ENCODE measurements around the gene SLC35A5. TPM values are rescaled to one million over a fixed set of nuclear protein-coding genes. Genes with fewer than 3 reads are reported as not detected.

The SLC35A5 gene
- total and polyA plus RNA-seq, 2 of the 8 experiments (the other 6 are each of a cell fraction or from before 2014, with no cell fraction given): 36.5 to 38.6 TPM

- H3K36me3 ChIP-seq (ENCODE audit: control insufficient read depth in 2 of 4, insufficient read depth in 4 of 4, low read length in 3 of 4): peaks cover 0 to 2% (median 0%) of the 10 kb centered on the region in 4 experiments; a peak in 2 of 8 replicates
- FAIRE-seq (no peak), DNase-seq (ENCODE audit: low read depth in 1 of 2, low spot score in 2 of 2) (no peak)
- H2AK5ac ChIP-seq (ENCODE audit: low read depth, low read length): no peak overlapping the region
- no peak overlapping the region for H3K14ac ChIP-seq (ENCODE audit: insufficient read length)
- no peak overlapping the region for H3K4me2 ChIP-seq (ENCODE audit: insufficient read depth in 1 of 2, low read depth in 2 of 2, low read length in 2 of 2)
- H2BK15ac ChIP-seq (ENCODE audit: low read length): no peak overlapping the region
- H3K18ac ChIP-seq (ENCODE audit: extremely low read depth, low read length): no peak overlapping the region
- no peak overlapping the region for H2BK12ac ChIP-seq (ENCODE audit: low read depth, low read length)
- CTCF ChIA-PET (ENCODE audit: partially characterized antibody): interaction anchor here (1.7 kb wide), 1 partner anchor 11 kb away, joined by 8 read pairs; no protein-coding TSS in a partner anchor
- no peak overlapping the region for H2BK5ac ChIP-seq (ENCODE audit: low read depth, low read length)
- POLR2A ChIA-PET (ENCODE audit: partially characterized antibody): interaction anchor here (2.0 kb wide), 1 partner anchor 18 kb away, joined by 8 read pairs; no protein-coding TSS in a partner anchor
- H2BK120ac ChIP-seq (replicated peaks; ENCODE audit: low read depth, low read length): no peak overlapping the region
- H3K9me3 ChIP-seq (ENCODE audit: insufficient read depth in 2 of 2, low read depth in 1 of 2, low read length in 1 of 2): no peaks in the 10 kb centered on the region
- H3K4me1 ChIP-seq (replicated peaks in 1 of 4; ENCODE audit: control insufficient read depth in 3 of 4, insufficient read depth in 4 of 4, low read length in 3 of 4): 0 out of 7 replicates have a peak, but pooled peaks cover 0 to 2% (median 0%) of the 10 kb centered on the region in 4 experiments
- H3K79me1 ChIP-seq (ENCODE audit: low read depth, low read length): no peaks in the 10 kb centered on the region
- H3K4me3 ChIP-seq (ENCODE audit: extremely low read depth in 1 of 4, insufficient read depth in 2 of 4, low read depth in 3 of 4, low read length in 4 of 4): no peak overlapping the region
- H4K20me1 ChIP-seq (replicated peaks in 1 of 2; ENCODE audit: control insufficient read depth in 1 of 2, insufficient read depth in 2 of 2, low read length in 2 of 2): no peaks in the 10 kb centered on the region
- H3K23me2 ChIP-seq (ENCODE audit: low read depth, low read length): no peaks in the 10 kb centered on the region; the same call in 1 of the 2 replicates
- H3K4ac ChIP-seq (replicated peaks; ENCODE audit: insufficient read length, low read depth, low read length): no peak overlapping the region
- H3K79me2 ChIP-seq (ENCODE audit: control insufficient read depth in 1 of 2, insufficient read depth in 2 of 2, low read length in 2 of 2): no peaks in the 10 kb centered on the region
- no peak overlapping the region for H3K56ac ChIP-seq (replicated peaks; ENCODE audit: insufficient read length, low read depth, low read length)
- H4K8ac ChIP-seq (ENCODE audit: extremely low read depth, insufficient read depth, low read length): no peak overlapping the region
- no peak overlapping the region for H4K5ac ChIP-seq (ENCODE audit: insufficient read length, low read depth, low read length)
- H3K23ac ChIP-seq (ENCODE audit: insufficient read length): no peak overlapping the region
- H2AFZ ChIP-seq (ENCODE audit: low read length): no peak overlapping the region
- H3K9ac ChIP-seq (replicated peaks in 1 of 4; ENCODE audit: extremely low read depth in 1 of 4, low read depth in 3 of 4, low read length in 3 of 4): no peak overlapping the region
- peaks cover 0 to 1% (median 0%) of the 10 kb centered on the region in 4 experiments; a peak in 1 of 7 replicates for H3K27me3 ChIP-seq (replicated peaks in 1 of 4; ENCODE audit: control insufficient read depth in 3 of 4, extremely low read depth in 1 of 4, insufficient read depth in 3 of 4, low read length in 3 of 4)
- H2BK20ac ChIP-seq (ENCODE audit: low read length): no peak overlapping the region
- no peak overlapping the region for H4K91ac ChIP-seq (replicated peaks; ENCODE audit: insufficient read length, low read length)
- H3K27ac ChIP-seq (ENCODE audit: low read depth, low read length): no peak overlapping the region
- TF ChIP-seq KDM1A (IDR thresholded peaks at IDR 0.05; ENCODE audit: borderline replicate concordance, low read length) (no peak), GTF2F1 (IDR thresholded peaks at IDR 0.05; ENCODE audit: borderline replicate concordance, low read depth, low read length) (no peak), TAF7 (optimal IDR thresholded peaks at IDR 0.05; ENCODE audit: borderline replicate concordance, low read depth, low read length) (no peak), POU5F1 (IDR thresholded peaks at IDR 0.05; ENCODE audit: low read depth, low read length) (no peak), TEAD4 (IDR thresholded peaks at IDR 0.05; ENCODE audit: low read depth, low read length) (no peak), KDM4A (IDR thresholded peaks at IDR 0.05; ENCODE audit: low read depth, low read length, severe bottlenecking) (no peak), TAF1 (IDR thresholded peaks at IDR 0.05; ENCODE audit: low read depth, low read length) (no peak), BACH1 (IDR thresholded peaks at IDR 0.05; ENCODE audit: low read length) (no peak)
- TF ChIP-seq, protein P1, sequence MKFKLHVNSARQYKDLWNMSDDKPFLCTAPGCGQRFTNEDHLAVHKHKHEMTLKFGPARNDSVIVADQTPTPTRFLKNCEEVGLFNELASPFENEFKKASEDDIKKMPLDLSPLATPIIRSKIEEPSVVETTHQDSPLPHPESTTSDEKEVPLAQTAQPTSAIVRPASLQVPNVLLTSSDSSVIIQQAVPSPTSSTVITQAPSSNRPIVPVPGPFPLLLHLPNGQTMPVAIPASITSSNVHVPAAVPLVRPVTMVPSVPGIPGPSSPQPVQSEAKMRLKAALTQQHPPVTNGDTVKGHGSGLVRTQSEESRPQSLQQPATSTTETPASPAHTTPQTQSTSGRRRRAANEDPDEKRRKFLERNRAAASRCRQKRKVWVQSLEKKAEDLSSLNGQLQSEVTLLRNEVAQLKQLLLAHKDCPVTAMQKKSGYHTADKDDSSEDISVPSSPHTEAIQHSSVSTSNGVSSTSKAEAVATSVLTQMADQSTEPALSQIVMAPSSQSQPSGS (IDR thresholded peaks at IDR 0.05; ENCODE audit: low read length): no peak
- TF ChIP-seq, protein P2, sequence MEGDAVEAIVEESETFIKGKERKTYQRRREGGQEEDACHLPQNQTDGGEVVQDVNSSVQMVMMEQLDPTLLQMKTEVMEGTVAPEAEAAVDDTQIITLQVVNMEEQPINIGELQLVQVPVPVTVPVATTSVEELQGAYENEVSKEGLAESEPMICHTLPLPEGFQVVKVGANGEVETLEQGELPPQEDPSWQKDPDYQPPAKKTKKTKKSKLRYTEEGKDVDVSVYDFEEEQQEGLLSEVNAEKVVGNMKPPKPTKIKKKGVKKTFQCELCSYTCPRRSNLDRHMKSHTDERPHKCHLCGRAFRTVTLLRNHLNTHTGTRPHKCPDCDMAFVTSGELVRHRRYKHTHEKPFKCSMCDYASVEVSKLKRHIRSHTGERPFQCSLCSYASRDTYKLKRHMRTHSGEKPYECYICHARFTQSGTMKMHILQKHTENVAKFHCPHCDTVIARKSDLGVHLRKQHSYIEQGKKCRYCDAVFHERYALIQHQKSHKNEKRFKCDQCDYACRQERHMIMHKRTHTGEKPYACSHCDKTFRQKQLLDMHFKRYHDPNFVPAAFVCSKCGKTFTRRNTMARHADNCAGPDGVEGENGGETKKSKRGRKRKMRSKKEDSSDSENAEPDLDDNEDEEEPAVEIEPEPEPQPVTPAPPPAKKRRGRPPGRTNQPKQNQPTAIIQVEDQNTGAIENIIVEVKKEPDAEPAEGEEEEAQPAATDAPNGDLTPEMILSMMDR (IDR thresholded peaks at IDR 0.05; ENCODE audit: control extremely low read depth in 1 of 3, insufficient read depth in 1 of 3, low read depth in 1 of 3, low read length in 3 of 3): no peak
Observed at GRCh38 chr3:112593258-112593657, 31.4 kb downstream of the SLC35A5 start.
